OCI-LY7 (cell line): Measurements from ENCODE around the gene DPPA2.

Experiments used
- EZH2phosphoT487 ChIP-seq: fragments of 200-600 bp; sonication (generic); IDR thresholded peaks from 2 replicates; pipeline ENCODE4 v1.6.1; 2018; ENCODE audit warnings: low read depth, borderline replicate concordance, mild to moderate bottlenecking, mixed run types, antibody characterized with exemption, low read length, moderate library complexity, mixed read lengths
- TF ChIP-seq, protein P1 (sequence below): fragments of 200-600 bp; sonication (generic); conservative IDR thresholded peaks from 2 replicates; pipeline ENCODE4 v1.5.1; 2014; ENCODE audit warnings: mild to moderate bottlenecking, antibody characterized with exemption, low read length, moderate library complexity, mixed read lengths

DNA sequence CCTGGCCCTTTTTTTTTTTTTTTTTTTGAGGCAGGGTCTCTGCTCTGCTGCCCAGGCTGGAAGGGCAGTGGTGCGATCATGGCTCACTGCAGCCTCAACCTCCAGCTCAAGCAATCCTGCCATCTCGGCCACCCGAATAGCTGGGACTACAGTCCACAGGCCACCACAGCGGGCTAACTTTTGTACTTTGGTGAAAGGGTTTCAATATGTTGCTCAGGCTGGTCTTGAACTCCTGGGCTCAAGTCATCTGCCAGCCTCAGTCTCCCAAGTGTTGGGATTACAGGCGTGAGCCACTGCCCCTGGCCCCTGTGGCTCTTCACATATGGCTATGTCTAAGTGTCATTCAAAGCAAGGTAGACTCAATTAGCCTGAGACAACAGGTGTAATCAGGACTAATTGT is 8.8 kb upstream of the DPPA2 start:
- TF ChIP-seq, protein P1, sequence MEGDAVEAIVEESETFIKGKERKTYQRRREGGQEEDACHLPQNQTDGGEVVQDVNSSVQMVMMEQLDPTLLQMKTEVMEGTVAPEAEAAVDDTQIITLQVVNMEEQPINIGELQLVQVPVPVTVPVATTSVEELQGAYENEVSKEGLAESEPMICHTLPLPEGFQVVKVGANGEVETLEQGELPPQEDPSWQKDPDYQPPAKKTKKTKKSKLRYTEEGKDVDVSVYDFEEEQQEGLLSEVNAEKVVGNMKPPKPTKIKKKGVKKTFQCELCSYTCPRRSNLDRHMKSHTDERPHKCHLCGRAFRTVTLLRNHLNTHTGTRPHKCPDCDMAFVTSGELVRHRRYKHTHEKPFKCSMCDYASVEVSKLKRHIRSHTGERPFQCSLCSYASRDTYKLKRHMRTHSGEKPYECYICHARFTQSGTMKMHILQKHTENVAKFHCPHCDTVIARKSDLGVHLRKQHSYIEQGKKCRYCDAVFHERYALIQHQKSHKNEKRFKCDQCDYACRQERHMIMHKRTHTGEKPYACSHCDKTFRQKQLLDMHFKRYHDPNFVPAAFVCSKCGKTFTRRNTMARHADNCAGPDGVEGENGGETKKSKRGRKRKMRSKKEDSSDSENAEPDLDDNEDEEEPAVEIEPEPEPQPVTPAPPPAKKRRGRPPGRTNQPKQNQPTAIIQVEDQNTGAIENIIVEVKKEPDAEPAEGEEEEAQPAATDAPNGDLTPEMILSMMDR = no peak
- TF ChIP-seq EZH2phosphoT487 = no peak
